ENCODE data around the gene GPR161.
"Not testable (repeated sequence)": the region's sequence is repeated elsewhere in the genome, so short reads cannot be mapped to it uniquely, and the experiment has no call there.

The GPR161 gene, protein sequence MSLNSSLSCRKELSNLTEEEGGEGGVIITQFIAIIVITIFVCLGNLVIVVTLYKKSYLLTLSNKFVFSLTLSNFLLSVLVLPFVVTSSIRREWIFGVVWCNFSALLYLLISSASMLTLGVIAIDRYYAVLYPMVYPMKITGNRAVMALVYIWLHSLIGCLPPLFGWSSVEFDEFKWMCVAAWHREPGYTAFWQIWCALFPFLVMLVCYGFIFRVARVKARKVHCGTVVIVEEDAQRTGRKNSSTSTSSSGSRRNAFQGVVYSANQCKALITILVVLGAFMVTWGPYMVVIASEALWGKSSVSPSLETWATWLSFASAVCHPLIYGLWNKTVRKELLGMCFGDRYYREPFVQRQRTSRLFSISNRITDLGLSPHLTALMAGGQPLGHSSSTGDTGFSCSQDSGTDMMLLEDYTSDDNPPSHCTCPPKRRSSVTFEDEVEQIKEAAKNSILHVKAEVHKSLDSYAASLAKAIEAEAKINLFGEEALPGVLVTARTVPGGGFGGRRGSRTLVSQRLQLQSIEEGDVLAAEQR

GRCh38 chr1:168136709-168137514 lies at the start of gene GPR161:
Gene GPR161 (minus strand): TSS chr1:168136930. CDS start chr1:168104850, 32,080 bp downstream.
- peak; percentile 20 to 41 for DNase-seq

GRCh38 chr1:168181063-168181720 lies 44.5 kb upstream of the GPR161 start:
- not testable (repeated sequence) for DNase-seq

DNA sequence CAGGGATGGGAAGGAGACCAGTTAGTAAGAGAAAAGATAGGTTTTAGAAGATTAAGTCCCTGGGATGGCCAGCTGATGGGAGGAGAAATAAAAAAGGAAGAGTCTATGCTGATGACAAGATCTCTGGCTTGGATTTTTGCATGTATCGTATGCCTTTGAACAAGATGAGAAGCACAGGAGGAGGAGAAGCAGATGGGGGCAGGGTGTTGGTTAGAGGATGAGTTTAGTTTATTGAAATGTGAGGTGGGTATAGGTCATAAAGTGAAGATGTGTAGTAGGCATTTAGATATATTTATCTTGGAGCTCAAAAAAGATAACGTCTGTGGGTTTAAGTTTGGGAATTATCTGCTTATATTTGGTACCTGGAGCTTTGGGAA lies 43.4 kb upstream of the GPR161 start:
- no peak for DNase-seq

DNA sequence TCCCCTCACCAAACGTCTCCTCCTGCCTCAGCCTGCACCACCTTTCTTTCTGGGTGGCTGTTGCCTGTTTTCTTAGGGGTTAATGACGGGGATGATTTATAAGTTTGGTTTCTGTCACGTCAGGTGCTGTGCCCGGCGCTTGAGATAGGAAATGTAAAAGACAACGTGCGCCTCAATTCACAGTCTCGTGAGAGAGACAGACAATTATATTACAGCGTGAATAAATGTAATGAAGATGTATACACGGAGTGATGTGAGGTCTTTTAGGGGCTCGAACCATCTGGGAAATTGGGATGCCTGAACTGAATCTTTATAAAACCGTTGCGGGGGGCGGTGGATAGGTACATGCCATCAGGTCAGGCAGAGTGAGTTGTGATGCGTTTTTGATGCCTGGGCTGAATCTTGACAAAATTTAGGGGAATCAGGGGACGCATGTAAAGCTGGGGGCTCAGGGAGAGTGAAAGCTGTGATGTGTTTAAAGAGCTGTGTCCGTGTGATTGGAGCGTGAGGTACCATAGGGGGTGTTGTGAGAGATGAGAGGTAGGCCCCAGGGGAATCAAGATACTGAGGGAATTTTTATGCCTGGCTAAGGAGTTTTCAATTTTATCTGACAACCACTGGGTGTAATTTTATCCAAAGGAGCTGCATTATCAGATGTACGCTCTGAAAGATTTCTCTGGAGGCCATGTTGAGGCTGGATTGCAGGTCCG lies 42.9 kb upstream of the GPR161 start:
- DNase-seq: peak in 1 of 2 donors; percentile 11

- peak; percentile 96 for DNase-seq
Measured at GRCh38 chr1:168178638-168179437, 42.1 kb upstream of the GPR161 start, which contains the start of gene TIPRL. Gene TIPRL (plus strand): TSS chr1:168178962. CDS start chr1:168179078, 116 bp downstream.

- no peak for DNase-seq
Measured at GRCh38 chr1:168178227-168178637, 41.5 kb upstream of the GPR161 start.

- no peak for DNase-seq
Measured at GRCh38 chr1:168172250-168172915, 35.7 kb upstream of the GPR161 start.

DNA sequence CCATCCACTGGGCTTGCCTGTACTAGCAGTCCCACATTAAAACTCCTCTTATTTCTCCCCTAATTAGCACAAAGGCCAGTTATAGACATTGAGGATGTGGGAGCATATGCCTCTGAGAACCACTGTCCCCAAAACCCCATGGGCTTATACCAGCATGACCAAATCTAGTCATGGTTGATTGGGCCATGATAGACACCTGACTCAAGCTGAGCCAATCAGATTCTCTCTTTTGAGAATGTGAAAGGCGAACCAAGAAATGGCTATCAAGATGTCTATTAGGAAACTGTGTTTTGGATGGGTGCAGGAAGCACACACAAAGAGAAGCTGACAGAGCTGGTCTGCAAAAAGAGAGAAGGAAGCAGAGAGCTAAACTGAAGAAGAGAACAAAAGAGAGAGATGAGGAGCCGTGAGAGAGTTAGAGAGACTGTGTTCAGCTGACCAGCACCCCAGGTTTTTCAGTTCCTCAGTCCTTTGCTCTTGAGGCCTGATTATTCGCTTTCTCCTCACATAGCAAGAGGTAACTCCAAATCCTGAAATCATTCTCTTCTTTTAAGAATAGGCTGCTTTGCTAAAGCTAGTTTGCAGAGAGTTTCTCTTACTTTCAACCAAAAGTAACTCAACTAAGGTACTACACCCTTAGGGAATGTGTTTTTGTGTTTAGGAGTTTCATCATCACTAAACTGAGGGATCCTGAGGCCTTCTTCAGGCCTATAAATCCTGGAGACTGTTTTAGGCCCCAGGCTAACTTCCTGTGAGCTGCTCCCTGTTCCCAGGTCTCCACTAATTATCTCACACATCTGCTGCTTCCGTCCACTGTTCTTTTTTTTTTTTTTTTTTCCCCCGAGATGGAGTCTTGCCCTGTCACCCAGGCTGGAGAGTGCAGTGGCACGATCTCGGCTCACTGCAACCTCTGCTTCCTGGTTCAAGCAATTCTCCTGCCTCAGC lies 34.1 kb upstream of the GPR161 start:
- DNase-seq: no peak

DNA sequence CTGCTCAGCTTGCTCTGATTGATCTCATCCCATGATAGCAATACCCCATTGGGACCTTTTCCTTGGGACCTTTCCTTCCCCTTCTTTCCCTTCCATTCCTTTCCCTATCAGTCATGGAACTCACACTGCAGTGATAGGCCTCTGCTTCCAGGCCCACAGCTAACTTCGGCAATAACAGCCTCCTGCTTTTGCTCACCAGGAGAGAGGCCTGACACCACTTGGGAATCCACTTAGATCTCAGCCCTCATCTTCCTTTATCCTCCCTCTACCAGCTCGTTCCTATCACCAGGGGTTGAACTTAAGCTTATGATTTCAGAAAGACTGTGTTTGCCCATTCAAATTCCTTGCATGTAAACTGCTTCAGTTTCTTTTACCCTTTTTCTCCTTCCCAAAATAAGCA lies 31.1 kb upstream of the GPR161 start:
- DNase-seq: no peak

DNA sequence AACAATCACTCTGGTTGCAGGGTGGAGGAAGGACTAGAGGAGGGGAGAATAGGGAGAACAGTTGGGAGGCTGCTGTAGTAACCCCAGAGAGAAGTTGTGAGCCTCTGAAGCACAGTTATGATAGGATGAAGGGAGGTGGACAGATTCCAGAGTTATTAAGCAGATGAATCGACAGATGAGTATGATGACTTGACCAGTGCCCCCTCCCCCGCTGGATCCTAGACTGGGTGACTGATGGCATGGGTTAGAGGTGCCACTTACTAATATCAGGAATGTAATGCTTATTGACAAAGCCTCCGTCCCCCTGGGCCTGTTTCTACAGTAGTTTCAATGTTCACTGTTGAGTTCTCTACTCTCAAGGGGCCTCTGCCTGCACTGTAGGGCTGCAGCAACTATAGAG lies 28.0 kb upstream of the GPR161 start:
- no peak for DNase-seq

DNA sequence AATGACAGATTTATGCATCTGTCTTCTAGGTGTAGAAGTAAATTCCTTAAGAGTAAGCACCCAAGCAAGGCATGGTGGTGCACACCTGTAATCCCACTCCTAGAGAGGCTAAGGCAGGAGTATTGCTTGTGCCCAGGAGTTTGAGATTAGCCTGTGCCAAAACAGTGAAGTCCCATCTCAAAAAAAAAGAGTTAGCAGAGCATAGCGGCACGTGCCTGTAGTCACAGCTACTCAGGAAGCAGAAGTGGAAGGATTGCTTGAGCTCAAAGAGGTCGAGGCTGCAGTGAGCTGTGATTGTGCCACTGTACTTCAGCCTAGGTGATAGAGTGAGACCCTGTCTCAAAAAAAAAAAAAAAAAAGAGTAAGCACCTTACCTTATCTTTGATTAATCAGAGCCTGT lies 26.9 kb upstream of the GPR161 start:
- DNase-seq: no peak

DNA sequence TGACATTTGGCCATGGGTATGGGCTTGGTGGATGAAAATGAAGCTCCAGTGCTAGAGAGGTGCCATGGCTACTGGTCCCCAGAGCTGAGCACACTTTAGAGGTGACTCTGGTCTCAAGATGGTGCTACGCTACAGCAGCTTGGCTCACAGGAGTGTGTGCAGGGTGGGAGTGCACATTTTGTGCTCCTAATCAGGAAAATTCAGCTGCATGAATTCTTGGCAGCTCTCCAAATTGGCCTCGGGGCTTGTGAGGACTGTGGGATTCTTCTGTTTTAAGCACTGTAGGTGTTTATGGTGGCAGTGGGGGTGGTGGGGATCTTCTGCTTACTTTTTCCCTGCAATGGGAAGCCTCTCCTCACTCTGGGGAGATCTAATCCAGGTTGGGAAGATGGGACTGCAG lies 24.7 kb upstream of the GPR161 start:
- no peak for DNase-seq

DNA sequence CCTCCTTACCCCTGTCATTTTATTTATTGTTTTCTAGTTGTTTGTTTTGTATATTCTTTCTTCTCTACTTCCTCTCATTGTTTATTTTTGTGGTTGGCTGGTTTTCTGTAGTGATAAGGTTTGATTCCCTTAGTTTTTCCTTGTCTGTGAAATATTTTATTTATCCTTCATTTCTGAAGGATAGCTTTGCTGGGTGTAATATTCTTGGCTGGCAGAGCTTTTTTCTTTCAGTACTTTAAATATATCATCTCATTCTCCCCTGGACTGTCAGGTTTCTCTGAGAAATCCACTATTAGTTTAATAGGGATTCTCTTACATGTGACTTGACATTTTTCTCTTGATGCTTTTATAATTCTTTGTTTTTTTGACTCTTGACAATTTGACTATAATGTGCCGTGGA lies 23.2 kb upstream of the GPR161 start:
- no peak for DNase-seq

DNA sequence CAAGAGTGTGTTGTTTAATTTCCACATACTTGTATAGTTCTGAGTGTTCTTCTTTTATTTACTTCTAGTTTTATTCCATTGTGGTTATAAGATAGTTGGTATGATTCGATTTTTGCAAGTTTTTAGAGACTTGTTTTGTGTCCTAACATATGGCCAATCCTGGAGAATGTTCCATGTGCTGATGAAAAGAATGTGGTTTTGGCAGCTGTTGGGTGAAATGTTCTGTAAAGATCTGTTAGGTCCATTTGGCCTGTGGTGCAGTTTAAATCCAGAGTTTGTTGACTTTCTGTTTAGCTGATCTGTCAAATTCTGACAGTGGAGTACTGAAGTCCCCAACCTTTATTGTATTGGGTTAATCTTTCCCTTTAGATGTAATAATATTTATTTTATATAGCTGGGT lies 22.5 kb upstream of the GPR161 start:
- DNase-seq: no peak

DNA sequence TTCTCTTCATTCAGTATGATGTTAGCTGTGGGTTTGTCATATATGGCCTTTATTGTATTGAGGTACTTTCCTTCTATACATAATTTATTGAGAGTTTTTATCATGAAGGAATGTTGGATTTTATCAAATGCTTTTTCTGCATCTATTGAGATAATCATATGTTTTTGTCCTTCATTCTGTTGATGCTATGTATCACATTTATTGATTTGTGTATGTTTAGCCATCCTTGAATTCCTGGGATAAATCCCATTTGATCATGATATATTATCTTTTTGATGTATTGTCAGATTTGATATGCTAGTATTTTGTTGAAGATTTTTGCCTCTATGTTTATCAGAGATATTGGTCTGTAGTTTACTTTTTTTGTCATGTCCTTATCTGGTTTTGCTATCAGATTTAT lies 20.9 kb upstream of the GPR161 start:
- no peak for DNase-seq

- DNase-seq: no peak
Measured at GRCh38 chr1:168155910-168156309, 19.2 kb upstream of the GPR161 start.

DNA sequence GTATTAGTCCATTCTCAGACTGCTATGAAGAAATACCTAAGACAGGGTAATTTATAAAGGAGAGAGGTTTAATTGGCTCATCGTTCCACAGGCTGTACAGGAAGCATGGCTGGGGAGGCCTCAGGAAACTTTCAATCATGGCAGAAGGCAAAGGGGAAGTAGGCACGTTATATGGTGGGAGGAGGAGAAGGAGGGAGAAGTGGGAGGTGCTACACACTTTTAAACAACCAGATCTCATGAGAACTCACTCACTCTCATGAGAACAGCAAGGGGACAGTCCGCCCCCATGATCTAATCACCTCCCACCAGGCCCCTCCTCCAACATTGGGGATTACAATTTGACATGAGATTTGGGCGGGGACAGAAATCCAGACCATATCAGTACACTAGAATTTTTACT lies 18.0 kb upstream of the GPR161 start:
- not testable (repeated sequence) for DNase-seq

DNA sequence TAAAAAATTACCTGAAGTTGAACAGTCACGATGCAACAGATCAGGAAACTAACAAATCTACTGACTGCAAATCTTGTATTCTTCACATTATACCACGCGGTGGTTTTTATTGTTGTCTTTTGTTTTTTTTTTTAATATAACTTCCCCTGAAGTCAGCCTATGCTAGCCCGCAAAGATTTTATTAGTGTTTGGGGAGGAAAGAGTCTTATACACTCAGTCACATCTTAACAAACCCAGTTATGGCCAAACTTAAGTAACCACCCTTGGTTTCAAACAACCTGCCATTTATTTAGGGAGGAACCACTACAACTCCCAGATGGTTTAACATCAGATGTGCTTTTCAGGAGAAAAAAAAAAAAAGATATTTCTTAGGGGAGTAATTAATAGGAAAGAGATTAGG lies 15.2 kb upstream of the GPR161 start:
- DNase-seq: no peak

- DNase-seq: no peak
Measured at GRCh38 chr1:168150283-168150682, 13.6 kb upstream of the GPR161 start.

DNA sequence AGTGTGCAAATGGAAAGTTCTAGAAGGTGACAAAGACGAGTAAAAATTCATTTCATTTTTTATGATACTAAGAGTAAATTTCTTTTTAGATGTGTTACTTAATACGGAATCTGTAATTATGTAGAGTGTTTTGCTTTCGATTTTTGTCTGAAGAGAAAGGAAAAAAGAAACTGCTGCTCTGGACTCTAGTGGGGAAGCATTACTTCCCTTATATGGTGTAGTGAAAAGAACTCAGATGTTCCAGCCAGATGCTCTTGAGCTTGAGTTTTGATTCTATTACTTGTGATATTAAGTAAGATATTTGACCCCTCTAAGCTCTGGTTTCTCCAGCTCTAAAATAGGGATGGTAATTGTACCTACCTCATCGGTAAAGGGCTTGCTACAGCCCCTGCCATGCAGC lies 12.2 kb upstream of the GPR161 start:
- no peak for DNase-seq
